ENCODE results near the gene IL24.
"Not testable (repeated sequence)": the region's sequence is repeated elsewhere in the genome, so short reads cannot be mapped to it uniquely, and the experiment has no call there.

The IL24 gene

DNA sequence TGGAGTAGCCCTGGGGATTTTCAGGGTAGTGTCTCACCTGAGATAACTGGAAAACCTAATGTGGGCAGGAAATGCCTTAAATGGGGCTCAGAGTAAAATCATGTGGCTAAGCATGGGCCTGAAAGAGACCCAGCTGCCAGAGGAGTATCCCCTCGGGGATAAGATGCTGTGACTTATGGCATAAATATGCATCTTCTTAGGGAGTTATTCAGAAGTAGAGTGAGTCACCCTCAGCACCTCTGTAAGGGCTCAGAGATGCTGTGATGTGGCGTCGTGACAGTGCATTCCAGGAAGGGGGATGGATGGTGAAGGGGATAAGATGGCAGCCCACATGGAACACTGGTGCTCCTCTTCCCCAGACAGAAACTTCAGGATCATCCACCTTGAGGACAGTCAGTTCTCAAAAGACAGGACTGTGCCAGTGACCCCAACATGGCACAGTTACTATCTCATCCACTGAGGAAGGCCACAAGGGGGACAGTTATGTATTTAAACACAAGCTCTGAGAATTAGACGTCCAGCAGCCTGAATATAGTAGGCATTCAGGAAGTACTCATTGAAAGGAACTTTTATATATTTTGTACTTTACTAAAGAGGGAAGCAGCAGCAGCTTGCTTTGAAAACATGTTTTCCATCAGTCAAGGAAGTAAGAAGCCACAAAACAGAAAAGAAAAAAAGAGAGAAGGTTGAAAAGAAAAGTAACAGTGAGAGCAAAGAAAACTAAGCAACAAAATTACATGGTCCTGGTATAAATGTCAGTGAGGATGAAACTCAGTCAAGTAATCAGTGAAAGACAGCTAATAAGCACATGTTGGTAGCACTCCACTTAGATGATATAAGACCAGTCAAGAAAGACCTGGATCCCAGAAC lies 8.3 kb downstream of the IL24 start:
- no peak for DNase-seq

DNA sequence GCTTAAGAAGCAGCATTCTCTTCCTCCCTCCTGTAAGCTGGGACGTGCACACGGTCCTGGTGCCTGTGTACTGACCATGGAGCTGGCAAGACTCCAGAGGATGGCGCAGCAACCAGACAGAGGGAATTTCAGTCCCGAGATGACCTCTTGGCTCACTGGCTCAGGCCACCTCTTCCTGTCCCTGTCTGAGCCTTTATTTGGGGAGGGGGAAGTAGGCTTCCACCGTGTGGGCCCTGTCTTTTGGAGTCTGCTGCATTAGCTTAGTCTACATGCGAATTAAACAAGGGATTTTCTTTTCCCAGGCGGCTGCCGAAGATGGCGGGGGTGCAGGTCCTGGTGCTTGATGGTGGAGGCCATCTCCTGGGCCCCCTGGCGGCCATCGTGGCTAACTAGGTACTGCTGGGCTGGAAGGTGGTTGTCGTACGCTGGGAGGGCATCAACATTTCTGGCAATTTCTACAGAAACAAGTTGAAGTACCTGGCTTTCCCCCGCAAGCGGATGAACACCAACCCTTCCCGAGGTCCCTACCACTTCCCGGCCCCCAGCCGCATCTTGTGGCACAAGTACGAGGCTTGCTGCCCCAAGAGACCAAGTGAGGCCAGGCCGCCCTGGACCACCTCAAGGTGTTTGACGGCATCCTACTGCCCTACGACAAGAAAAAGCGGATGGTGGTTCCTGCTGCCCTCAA lies 10.2 kb downstream of the IL24 start:
- no peak for DNase-seq

DNA sequence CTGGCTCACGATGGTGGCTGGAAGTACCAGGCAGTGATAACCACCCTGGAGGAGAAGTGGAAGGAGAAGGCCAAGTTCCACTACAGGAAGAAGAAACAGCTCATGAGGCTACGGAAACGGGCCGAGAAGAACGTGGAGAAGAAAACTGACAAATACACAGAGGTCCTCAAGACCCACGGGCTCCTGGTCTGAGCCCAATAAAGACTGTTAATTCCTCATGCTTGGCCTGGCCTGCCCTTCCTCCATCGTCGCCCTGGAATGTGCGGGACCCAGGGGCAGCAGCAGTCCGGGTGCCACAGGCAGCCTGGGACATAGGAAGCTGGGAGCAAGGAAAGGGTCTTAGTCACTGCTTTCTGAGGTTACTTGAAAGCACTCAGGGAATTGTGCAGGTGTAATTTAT lies 10.8 kb downstream of the IL24 start:
- DNase-seq = no peak

DNA sequence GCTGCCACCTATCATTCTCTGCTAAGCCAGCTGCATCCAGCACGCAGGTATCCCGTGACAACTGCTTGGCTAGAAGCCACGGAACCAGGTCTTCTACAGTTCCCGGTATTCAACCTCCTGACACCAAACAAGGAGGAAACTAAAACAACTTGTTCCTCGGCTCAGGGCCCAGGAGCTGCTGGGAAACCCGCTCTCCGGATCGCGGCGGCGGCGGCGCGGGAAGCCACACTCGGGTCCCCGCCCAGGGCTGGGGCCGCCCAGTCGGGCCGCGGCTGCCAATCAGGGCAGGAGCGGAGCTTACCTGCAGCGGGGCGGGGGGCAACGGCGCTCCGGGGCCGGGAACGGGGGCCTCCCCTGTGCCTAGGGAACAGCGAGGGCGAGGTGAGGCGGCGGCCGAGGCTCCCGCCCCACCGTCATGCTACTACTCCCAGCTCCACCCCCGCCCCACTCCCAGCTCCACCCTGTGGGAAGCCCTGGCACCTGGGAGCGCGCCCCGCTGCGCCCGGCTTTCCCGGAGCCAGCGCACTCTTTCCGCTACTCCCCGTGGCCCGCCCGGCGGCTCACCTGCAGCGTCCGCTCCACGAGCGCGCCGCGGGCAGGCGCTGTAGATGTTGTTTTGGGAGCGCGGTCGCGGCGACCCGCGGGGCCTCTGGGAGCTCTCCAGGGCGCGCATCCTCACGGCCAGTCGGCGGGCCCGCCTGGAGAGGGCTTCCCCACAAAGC lies 12.1 kb downstream of the IL24 start:
- DNase-seq = peak; percentile 38

DNA sequence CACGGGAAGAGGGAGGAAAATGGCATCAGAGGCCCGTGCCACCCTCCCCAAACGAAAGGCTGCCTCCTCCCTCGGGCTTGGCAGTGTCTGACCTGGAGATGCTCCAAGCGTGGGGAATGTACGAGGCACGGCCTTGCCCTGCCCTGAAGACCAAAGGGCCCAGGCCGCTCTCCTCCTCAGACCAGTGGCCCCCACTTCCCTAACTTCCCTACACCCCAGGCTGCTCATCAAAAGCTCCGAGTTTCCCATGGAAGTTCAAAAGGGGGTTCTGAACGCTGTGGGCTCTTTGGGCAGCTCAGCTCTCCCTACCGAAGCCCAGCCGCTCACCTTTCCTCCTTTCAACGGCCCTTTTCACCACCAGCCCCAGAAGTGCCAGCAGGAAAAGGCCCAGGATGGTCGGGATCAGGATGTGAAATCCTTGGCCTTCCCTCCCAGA lies 12.7 kb downstream of the IL24 start:
- no peak for DNase-seq

DNA sequence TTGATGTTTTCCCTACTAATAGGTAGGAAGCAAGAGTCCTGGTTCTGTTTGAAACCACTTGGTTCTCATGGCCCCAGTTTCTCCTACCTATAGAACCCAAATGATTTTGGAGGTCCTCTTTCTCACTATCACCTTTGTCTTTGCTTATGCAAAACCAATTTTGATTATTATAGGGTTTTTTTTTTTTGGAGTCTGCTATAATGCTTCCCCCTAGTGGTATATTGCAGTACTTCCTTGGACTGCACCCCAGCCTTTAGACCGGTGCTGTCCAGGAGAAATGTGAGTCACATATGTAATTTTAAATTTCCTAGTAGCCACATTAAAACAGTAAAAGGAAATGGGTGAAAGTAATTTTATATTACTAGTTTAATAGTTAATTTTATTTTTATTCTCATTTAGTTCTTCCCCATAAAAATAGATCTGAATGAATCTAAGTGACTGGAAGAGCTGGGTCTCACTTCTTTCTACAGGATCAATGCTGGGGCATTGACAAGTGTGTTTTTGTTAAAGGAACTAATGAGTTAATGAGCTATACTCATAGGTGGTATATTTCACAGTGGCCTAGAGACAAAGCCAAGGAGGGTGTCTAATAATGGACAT lies 13.9 kb downstream of the IL24 start:
- DNase-seq = no peak

DNA sequence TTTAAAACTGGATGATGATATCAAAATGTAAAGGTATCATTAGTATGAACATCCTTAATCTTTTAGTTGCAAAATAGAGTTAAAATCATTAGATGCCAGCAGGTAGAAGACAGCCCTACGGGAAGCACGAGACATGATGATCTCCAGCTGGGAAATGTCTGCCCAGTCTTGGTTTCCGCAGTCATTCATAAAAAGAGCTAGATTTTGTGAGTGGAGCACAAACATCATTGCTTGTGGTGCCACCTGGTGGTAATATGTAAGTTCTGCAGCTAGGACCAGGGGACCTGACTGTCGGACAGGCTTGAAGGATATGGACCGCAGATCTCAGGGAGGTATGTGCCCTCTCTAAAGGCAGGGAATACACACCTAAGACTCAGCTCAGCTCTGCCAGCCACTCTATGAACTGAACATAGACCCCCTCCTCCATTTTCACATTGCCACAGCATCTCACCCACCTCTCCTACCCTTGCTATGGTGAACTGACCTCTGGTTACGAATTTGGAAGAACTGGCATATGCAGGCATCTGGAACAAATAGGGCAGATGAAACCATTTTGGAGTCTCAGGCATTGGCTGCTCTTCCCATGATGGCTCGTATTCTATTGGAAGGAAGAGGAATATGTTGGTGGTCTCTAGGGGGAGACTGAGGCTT lies 15.3 kb downstream of the IL24 start:
- DNase-seq = peak; percentile 50

DNA sequence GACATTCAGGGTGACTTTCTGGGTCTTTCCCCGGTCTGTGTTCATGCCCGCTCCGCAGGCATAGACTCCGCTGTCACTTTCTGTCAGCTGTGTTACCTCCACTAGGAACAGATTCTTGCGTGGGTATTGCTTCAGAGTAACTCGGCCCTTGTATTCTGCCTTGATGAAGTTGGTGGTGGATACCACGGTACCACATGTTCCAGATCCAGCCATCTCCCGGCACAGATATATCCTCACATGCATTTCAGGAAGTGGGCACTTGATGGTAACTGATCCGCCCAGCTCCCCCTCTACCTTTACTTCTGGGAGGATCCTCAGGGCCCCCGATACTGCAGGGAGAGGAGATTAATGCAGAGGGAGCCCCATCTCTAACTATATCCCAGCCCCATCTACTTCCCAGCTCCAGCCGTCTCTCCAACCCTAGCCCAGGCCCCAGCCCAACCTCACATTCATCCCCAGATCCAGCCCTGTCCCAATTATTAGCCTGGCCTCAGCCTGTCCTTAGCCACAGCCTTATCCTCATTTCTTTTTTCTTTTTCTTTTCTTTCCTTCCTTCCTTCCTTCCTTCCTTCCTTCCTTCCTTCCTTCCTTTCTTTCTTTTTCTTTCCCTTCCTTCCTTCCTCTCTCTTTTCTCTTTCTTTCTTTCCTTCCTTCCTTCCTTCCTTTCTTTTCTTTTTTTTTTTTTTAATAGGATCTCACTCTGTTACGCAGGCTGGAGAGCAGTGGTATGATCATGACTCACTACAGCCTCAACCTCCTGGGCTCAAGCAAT lies 16.7 kb downstream of the IL24 start:
- no peak for DNase-seq

DNA sequence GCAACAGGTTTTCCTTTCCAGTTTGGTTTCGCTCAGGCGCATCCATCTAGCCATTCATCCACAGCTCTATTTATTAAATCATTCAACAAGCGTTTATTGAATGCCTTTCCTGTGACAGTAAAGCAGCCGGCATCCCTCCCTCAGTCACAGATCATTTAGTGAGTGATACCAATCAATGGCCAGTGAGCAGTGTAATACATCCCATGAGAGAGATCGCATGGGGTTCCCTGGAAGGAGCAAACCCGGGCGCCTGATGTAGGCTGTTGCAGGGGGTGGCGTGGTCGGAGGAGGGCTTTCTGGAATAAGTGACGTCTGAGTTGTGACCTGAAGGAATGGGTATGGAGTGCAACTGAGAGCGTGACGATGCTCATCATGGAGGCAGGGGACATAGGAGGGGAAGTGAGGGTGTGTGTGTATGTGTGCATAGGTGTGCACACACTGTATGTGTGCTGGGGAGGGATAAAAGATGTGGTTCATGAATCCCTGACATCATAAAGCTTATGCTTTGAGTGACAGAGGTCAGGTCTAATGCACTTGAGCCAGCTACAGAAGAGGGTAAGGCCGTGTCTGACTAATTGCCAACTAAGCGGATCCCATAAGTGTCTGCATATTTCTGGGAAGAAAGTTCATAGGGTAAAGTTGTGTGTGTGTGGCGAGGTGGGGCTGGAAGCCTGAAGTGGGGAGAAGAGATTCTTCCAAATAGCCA lies 17.9 kb downstream of the IL24 start:
- DNase-seq = no peak

DNA sequence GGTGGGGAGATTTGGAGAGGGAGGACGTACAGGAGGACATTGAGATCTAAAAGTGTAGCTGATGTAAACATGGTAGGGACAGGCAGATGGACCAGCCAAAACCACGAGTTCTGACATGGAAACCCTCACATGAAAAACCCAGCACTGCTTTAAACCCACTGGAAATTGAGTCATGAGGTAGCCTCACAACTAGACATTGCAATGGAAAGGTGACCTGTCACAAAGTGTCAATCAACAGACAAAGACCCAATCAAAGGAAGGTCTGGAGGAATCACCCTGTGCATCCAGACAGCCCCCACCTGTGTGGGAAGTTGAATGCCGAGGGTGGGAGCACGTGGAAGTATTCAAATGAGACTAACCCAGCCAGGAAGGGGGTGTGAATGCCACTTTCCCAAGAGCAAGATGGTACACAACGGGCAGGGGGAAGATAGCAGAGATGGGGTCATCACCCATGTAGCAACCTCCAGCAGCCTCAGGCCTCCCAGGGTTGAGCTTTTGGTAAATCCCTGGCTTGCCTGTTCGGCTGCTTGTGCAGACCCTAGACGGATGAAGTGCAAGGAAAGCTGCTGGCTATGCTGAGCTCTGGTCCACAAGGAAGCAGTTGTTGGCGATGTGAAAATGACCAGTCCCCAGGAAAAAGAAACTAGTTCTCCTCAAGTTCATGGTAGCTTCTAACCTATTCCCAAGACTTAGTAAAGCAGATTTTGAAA lies 18.9 kb downstream of the IL24 start:
- no peak for DNase-seq

DNA sequence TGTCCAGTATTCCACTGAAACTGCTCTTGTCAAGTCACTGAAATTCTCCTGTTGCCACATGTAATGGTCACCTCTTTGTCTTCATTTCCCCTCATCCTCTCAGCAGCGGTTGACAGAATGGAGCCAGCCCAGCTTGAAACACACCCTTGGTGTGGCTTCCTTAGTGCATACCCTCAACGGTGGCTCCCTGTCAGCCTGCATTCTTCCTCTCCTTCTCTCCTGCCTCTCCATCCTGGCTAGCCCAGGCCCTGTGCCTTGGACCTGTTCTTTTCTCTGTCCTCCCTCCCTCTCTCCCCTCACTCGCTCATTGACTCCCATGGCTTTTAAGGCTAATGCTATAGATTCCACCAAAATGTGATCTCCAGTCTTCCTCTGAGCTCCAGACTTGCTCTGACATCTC lies 20.8 kb downstream of the IL24 start:
- no peak for DNase-seq

DNA sequence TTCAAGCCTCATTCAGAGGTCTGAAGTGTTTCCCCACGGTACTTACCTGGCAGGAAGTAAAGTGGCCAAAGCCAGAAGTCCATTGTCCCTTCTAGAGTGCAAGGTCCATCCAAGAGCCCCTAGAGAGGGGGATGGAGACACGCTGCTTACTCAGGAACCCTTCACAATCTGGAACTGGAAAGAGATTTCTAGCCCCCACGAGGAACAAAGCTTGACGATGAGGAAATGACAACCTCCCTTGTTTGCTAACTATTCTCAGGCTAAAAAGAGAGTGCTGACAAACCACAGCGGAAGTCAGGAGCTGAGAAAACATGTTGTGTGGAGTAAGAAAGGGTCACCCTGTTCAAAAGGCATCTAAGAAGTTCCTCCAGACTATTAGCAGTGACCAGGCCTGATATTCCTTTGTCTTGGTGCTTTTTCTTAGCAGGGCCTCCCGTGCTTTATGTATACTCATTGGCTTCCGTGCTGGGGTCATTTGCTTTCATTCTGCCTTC lies 24.6 kb downstream of the IL24 start, which contains the start of gene FCMR:
TSS of gene FCMR (minus strand) at position 170 of the 494 bp plus-strand sequence. CDS start at position 83, 87 bp downstream.
- DNase-seq = peak; percentile 49

DNA sequence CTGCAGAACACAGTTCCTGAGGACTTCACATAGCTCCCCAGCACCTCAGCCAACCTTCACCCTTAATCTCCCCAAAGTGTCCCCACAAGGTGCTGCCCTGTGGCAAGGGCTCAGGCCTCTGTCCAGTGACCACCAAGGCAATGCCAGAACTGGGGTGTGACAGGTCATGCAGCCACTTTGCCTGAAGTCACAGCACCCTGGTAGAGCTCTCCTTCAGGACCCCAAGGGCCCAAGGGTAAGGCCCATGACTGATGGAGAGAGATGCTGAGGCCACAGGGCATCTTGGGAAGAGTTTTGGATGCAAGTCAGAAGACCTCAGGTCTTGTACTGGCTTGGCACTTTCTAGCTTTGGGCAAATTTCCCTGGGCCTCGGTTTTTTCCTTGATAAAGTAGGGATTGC lies 25.3 kb downstream of the IL24 start:
- no peak for DNase-seq

DNA sequence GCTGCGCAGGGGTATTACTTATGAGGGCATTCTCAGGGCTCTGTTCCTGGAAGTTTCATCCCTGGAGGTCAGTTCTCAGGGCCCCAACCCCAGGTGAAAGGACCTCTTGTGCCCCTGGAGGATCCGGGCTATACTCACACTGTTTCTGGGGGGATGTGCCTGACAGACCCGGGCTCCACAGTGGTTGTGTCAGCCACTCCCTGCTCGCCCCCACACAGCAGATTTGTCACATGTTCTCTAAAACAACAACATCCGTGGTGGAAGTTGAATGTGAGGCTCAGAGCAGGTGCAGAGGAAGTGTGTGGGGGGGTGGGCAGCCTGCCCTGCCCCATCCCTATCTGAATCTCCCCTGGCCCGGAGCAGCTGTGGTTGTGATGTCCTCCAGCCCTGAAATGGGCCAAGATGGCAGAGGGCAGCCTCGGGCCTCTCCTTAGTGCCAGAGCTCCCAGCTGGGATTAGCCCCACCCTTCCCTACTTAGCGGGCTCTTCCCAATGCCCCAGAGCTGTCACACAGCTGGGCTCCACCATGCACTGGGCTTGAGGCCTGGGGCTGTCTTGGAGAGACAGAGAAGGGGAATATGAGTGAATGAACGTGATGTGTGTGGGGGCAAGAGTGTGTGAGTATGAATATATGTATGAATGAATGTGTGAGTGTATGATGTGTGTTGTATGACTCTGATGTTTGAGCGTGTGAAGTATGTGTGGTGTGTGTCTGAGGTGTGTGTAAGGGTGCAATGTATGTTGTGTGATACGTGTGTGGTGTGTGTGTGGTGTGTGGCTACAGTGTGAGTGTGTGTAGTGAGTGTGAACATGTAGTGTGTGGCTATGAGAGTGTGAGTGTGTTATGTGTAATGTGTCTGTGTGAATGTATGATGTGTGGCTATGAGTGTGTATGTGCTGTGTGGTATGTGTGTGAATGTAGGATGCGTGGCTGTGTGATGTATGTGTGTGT lies 26.0 kb downstream of the IL24 start:
- DNase-seq = peak; percentile 67

DNA sequence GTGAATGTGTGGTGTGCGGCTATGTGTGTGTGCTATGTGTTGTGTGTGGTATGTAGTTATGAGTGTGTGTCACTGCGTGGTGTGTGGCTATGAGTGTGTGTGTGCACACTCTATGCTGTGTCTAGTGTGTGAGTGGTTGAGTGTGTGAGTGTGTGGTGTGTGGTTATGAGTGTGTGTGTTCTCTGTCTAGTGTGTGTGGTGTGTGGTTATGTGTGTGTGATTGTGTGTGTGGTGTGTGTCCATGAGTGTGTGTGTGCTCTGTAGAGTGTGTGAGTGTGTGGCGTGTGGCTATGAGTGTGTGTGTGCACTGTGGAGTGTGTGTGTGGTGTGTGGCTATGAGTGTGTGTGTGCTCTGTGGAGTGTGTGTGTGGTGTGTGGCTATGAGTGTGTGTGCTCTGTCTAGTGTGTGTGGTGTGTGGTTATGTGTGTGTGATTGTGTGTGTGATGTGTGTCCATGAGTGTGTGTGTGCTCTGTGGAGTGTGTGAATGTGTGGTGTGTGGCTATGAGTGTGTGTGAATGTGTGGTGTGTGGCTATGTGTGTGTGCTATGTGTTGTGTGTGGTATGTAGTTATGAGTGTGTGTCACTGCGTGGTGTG lies 26.8 kb downstream of the IL24 start:
- DNase-seq = not testable (repeated sequence)

DNA sequence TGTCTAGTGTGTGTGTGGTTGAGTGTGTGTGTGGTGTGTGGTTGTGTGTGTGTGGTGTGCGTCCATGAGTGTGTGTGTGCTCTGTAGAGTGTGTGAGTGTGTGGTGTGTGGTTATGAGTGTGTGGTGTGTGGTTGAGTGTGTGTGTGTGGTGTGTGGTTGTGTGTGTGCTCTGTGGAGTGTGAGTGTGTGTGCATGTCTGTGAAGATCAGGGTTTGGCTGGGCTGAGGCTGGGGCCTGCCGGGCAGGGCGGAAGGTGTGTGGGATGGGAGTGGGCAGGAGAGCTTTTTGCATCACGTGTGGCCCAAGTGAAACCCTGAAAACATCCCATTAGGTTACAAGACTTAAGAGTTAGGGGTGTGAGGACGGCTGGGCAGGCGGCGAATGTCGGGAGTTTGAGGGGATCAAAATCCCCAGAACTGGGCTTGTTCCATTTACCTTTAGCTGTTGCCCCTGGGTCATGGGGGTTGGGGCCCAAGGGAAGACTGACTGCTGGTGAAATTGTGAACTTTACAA lies 27.4 kb downstream of the IL24 start:
- no peak for DNase-seq

DNA sequence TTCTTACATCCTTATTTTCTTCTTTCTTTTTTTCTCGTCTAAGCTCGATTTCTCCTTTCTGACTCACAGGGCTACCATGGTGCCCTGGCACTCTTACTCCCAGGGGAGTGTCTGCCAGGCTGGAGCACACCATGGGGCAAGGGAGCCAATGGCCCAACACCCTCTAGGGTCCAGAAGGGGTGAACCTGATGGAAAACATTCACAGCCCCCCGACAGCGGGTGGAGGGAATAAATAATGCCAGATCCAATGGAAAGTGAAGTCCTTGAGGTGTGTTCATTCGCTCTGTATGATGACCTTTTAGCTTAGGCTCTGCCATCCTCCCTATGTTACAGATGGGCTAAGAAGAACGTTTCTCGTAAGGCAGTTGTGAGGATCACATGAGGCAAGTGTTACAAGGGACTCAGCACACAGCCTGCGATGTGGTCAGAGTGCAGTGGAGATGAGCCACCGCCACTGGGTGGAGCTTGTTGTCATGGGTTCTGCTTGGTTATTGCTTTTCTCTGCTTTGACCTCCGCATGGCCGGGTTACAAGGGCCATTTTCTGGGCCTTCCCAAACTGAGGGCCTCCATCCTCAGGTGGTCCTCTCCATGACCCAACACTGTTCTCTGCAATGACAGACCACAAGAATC lies 28.0 kb downstream of the IL24 start:
- DNase-seq = peak; percentile 43

DNA sequence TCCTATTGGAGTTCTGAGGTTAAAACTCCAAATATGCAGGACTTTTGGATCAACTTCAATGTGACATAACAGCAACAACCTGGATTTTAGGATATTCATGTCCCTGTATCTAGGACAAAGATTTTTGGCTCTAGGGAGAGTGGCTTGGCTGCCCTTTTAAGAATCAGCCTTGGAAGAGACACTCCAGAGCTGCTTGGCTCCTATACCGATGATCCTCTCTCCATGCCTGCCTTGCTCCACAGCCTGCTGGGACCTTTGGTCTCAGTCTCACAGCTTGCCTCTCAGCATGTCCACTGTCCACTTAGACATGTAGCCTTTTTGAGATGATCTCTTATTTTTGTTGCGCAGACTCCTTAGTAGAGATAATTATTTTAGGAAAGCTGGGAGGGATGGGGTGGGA lies 29.0 kb downstream of the IL24 start:
- DNase-seq = no peak

Measured in effector CD4-positive, alpha-beta T cell (primary cell).